ENCODE results near the gene SBK1. TPM values are rescaled to one million over a fixed set of nuclear protein-coding genes. Genes with fewer than 3 reads are reported as not detected.

The SBK1 gene
- total and polyA plus RNA-seq, 10 of the 15 experiments (the other 5 are each of a cell fraction or from before 2014, with no cell fraction given) = 0.04 to 0.26 (median 0.06) TPM; not detected in 4

- TF ChIP-seq NFXL1 (IDR thresholded peaks at IDR 0.05; ENCODE audit: borderline replicate concordance) (no peak), IRF5 (IDR thresholded peaks at IDR 0.05; ENCODE audit: borderline replicate concordance) (no peak), TARDBP (IDR thresholded peaks at IDR 0.05; ENCODE audit: borderline replicate concordance) (no peak), RELB (IDR thresholded peaks at IDR 0.05; ENCODE audit: low read depth) (no peak), EGR1 (IDR thresholded peaks at IDR 0.05; ENCODE audit: borderline replicate concordance in 1 of 2, low read depth in 2 of 2, low read length in 2 of 2) (no peak)
Observed at GRCh38 chr16:28258567-28258966, 33.8 kb upstream of the SBK1 start (continued).

GRCh38 chr16:28259091-28259780, 33.1 kb upstream of the SBK1 start:
- FAIRE-seq (no peak), DNase-seq (ENCODE audit: low read depth, low spot score) (no peak), ATAC-seq (no peak)
- WGBS (ENCODE audit: insufficient coverage, insufficient replicate concordance, low lambda C conversion rate, missing lambda C conversion rate) = 38% methylated on average over 21 of the region's 29 CpGs
- Histone ChIP-seq H3K36me3 (ENCODE audit: control insufficient read depth in 2 of 2, insufficient read depth in 2 of 2, low read length in 1 of 2) (no peaks in the 10 kb centered on the region), H3K4me2 (ENCODE audit: control insufficient read depth, insufficient read depth) (no peak overlapping the region), H3K4me3 (no peak overlapping the region), H3K4me1 (ENCODE audit: control insufficient read depth, insufficient read depth, low read length) (no peaks in the 10 kb centered on the region), H3K9ac (ENCODE audit: control insufficient read depth, insufficient read depth, low read length) (no peak overlapping the region), H3K27me3 (replicated peaks in 1 of 2; ENCODE audit: control insufficient read depth in 2 of 2, insufficient read depth in 2 of 2, low read length in 1 of 2) (peaks cover 0 to 6% of the 10 kb centered on the region in 2 experiments; a peak in 3 of 4 replicates), H3K27ac (ENCODE audit: control insufficient read depth, insufficient read depth) (no peak overlapping the region), H4K20me1 (ENCODE audit: control insufficient read depth, insufficient read depth) (no peaks in the 10 kb centered on the region), H2AFZ (ENCODE audit: control insufficient read depth, low read depth, low read length) (no peak overlapping the region), H3K79me2 (ENCODE audit: control insufficient read depth, insufficient read depth, low read length) (no peaks in the 10 kb centered on the region), H3K9me3 (replicated peaks; ENCODE audit: control insufficient read depth, insufficient read depth, low read length) (no peaks in the 10 kb centered on the region)
- BruUV-seq (replicated peaks) = no TSS peak
- intact Hi-C loops (cut with micrococcal nuclease; ENCODE audit: unreplicated experiment) = no loop called here
- ChIA-PET SMC1A (ENCODE audit: uncharacterized antibody, unreplicated experiment) (no interaction called here), RAD21 (ENCODE audit: unreplicated experiment) (no interaction called here), CTCF (no interaction called here), POLR2A (no interaction called here)
- in situ Hi-C loops (cut with MboI) = no loop called here
- TF ChIP-seq E2F4 (IDR thresholded peaks at IDR 0.05; ENCODE audit: low read depth, low read length) (no peak), EP300 (IDR thresholded peaks at IDR 0.05; ENCODE audit: borderline replicate concordance in 1 of 2, control insufficient read depth in 1 of 2, low read depth in 2 of 2, low read length in 2 of 2) (no peak), ZNF24 (IDR thresholded peaks at IDR 0.05) (no peak), RBBP5 (conservative IDR thresholded peaks at IDR 0.05) (no peak), POU2F2 (IDR thresholded peaks at IDR 0.05; ENCODE audit: borderline replicate concordance, low read depth, low read length) (no peak), BCL11A (IDR thresholded peaks at IDR 0.05; ENCODE audit: low read depth, low read length) (no peak), MLLT1 (IDR thresholded peaks at IDR 0.05) (no peak), RCOR1 (conservative IDR thresholded peaks at IDR 0.05; ENCODE audit: low read depth, low read length) (no peak), RAD21 (IDR thresholded peaks at IDR 0.05; ENCODE audit: insufficient read depth, low read depth, low read length) (no peak), EZH2 (IDR thresholded peaks at IDR 0.05; ENCODE audit: borderline replicate concordance, control insufficient read depth, low read depth, low read length) (no peak), POLR2AphosphoS2 (IDR thresholded peaks at IDR 0.05; ENCODE audit: low read depth, low read length) (no peak), ZNF207 (IDR thresholded peaks at IDR 0.05; ENCODE audit: borderline replicate concordance) (no peak), RUNX3 (IDR thresholded peaks at IDR 0.05; ENCODE audit: low read length) (no peak)

Measured in GM12878 (cell line).